Naive thymus-derived CD4-positive, alpha-beta T cell (primary cell): Measurements from ENCODE around the gene ADH5. TPM values are rescaled to one million over a fixed set of nuclear protein-coding genes. Genes with fewer than 3 reads are reported as not detected.
"Not testable (repeated sequence)": the region's sequence is repeated elsewhere in the genome, so short reads cannot be mapped to it uniquely, and the experiment has no call there.

Experiments used
- ATAC-seq: fragments of 150-1000 bp; cut with Tn5 transposase; 2 replicates; pipeline ENCODE4 v1.10.0; 2021; ENCODE audit warnings: mild to moderate bottlenecking, moderate library complexity
- CTCF ChIA-PET: fragments of 350-600 bp; sonication (Branson Sonifier 250); formaldehyde crosslinking; loops from one replicate; lab custom pipeline; 2021; ENCODE audit warnings: antibody characterized with exemption; lab: Charles Lee
- POLR2A ChIA-PET: fragments of 350-600 bp; sonication (Branson Sonifier 250); formaldehyde crosslinking; loops from one replicate; lab custom pipeline; 2021; ENCODE audit warnings: antibody characterized with exemption, inconsistent platforms; lab: Charles Lee
- DNase-seq, 9 donors: peaks; one replicate each; pipeline versions ENCODE4 v3.0.0 to v3.0.0-alpha.2; 2020 to 2022; ENCODE audit warnings: mixed read lengths in 1 of 9
- H3K27ac ChIP-seq: one replicate; pipeline ENCODE4 v1.7.0; 2013; ENCODE audit warnings: mild to moderate bottlenecking, low read depth, low read length, moderate library complexity
- H3K27me3 ChIP-seq, 2 donors: one replicate each; pipeline ENCODE4 v1.7.0; 2013; ENCODE audit warnings: low read length in 2 of 2, mild to moderate bottlenecking in 2 of 2, moderate library complexity in 2 of 2; ENCODE audit not compliant: control insufficient read depth in 2 of 2, insufficient read depth in 2 of 2
- H3K36me3 ChIP-seq, 3 experiments: 1 replicate in 2 of 3; 2 replicates in 1 of 3; pipeline ENCODE4 v1.7.0; 2013; ENCODE audit warnings: low read length in 3 of 3, mild to moderate bottlenecking in 3 of 3, moderate library complexity in 1 of 3; ENCODE audit not compliant: insufficient read depth in 3 of 3, control insufficient read depth in 2 of 3
- H3K4me1 ChIP-seq, 2 donors: one replicate each; pipeline ENCODE4 v1.7.0; 2013; ENCODE audit warnings: low read length in 2 of 2, mild to moderate bottlenecking in 2 of 2, moderate library complexity in 1 of 2; ENCODE audit not compliant: control insufficient read depth in 2 of 2, insufficient read depth in 2 of 2
- H3K4me3 ChIP-seq: 2 replicates; pipeline ENCODE4 v1.7.0; 2013; ENCODE audit warnings: mild to moderate bottlenecking, low read length
- H3K9me3 ChIP-seq, 3 experiments: 1 replicate in 2 of 3; 2 replicates in 1 of 3; pipeline ENCODE4 v1.7.0; 2013; ENCODE audit warnings: low read length in 3 of 3; ENCODE audit not compliant: control insufficient read depth in 2 of 3
- H3K27ac Mint-ChIP-seq, 9 donors: one replicate each; pipeline ENCODE4 v1.8.0; 2020 to 2022; ENCODE audit warnings: mixed read lengths in 9 of 9, mild to moderate bottlenecking in 8 of 9, moderate library complexity in 5 of 9, inconsistent platforms in 2 of 9
- H3K27me3 Mint-ChIP-seq, 5 donors: one replicate each; pipeline ENCODE4 v1.8.0; 2021 to 2022; ENCODE audit warnings: mixed read lengths in 5 of 5, mild to moderate bottlenecking in 1 of 5
- H3K36me3 Mint-ChIP-seq, 5 donors: one replicate each; pipeline ENCODE4 v1.8.0; 2020 to 2022; ENCODE audit warnings: mixed read lengths in 5 of 5, mild to moderate bottlenecking in 3 of 5, inconsistent platforms in 1 of 5
- H3K4me1 Mint-ChIP-seq, 7 donors: one replicate each; pipeline ENCODE4 v1.8.0; 2020 to 2022; ENCODE audit warnings: mixed read lengths in 7 of 7, mild to moderate bottlenecking in 3 of 7, inconsistent platforms in 1 of 7
- H3K4me3 Mint-ChIP-seq, 10 donors: one replicate each; pipeline ENCODE4 v1.8.0; 2020 to 2022; ENCODE audit warnings: mild to moderate bottlenecking in 10 of 10, mixed read lengths in 10 of 10, moderate library complexity in 6 of 10, inconsistent platforms in 2 of 10
- H3K9me3 Mint-ChIP-seq, 11 donors: one replicate each; pipeline ENCODE4 v1.8.0; 2020 to 2022; ENCODE audit warnings: mixed read lengths in 11 of 11, mild to moderate bottlenecking in 4 of 11, inconsistent platforms in 1 of 11, moderate library complexity in 1 of 11
- intact Hi-C, 2 donors: fragments of 100-400 bp; cut with micrococcal nuclease; formaldehyde crosslinking; loops; one replicate each; pipeline ENCODE4 v1.15.1; 2023
- polyA plus RNA-seq, 2 donors: library from polyadenylated mRNA; unstranded; fragments of 300-500 nt; fragmentation: Illumina TruSeq; gene quantifications; one replicate each; pipeline ENCODE4 v1.2.3, GENCODE V29; 2021
- total RNA-seq, 6 experiments: library from RNA in 5 of 6; stranded (reverse) in 5 of 6; gene quantifications; 1 replicate in 5 of 6; 2 replicates in 1 of 6; pipeline ENCODE4 v1.2.3 and lab custom pipeline; 2021 to 2026

ADH5 gene
- total and polyA plus RNA-seq, 7 experiments from 2014 or later, result 42.7 to 174 (median 78.7) TPM

GRCh38 chr4:99023800-99024251, 64.8 kb downstream of the ADH5 start:
- intact Hi-C loops, result loop anchor here in 1 of 2 donors (1.0 kb wide), 1 partner anchor 7 kb away; no protein-coding TSS in a partner anchor
- CTCF ChIA-PET, result not testable (repeated sequence)
- H3K4me1 Mint-ChIP-seq, result peaks cover 30 to 84% (median 66%) of the 10 kb centered on the region in 7 donors

GRCh38 chr4:99022566-99022965, 66.0 kb downstream of the ADH5 start:
- Histone ChIP-seq H3K27ac (no peak overlapping the region), H3K9me3 (peaks cover 0 to 18% (median 6%) of the 10 kb centered on the region in 3 experiments), H3K27me3 (no peaks in the 10 kb centered on the region), H3K4me1 (no peaks in the 10 kb centered on the region), H3K4me3 (no peak overlapping the region), H3K36me3 (peaks cover 0 to 4% (median 0%) of the 10 kb centered on the region in 3 experiments)
- DNase-seq (no peak), ATAC-seq (no peak)
- Mint-ChIP-seq H3K36me3 (peaks cover 16 to 54% (median 34%) of the 10 kb centered on the region in 5 donors), H3K27ac (peak overlapping the region in 1 of 9 donors; percentile 27), H3K4me1 (peaks cover 26 to 82% (median 66%) of the 10 kb centered on the region in 7 donors), H3K27me3 (no peaks in the 10 kb centered on the region), H3K4me3 (no peak overlapping the region), H3K9me3 (peaks cover 7 to 31% (median 14%) of the 10 kb centered on the region in 11 donors)
- ChIA-PET CTCF (no interaction called here), POLR2A (no interaction called here)
- intact Hi-C loops, result no loop called here

More at GRCh38 chr4:99023800-99024251, 64.8 kb downstream of the ADH5 start:
- H3K27ac ChIP-seq, DNase-seq, H3K27me3 Mint-ChIP-seq, H3K4me1 ChIP-seq, H3K36me3 ChIP-seq, ATAC-seq, H3K27me3 ChIP-seq, H3K4me3 ChIP-seq, POLR2A ChIA-PET, H3K4me3 Mint-ChIP-seq: not testable (repeated sequence)
- Mint-ChIP-seq H3K27ac (peak overlapping the region in 4 of 9 donors; percentile 6 to 39 (median 16)), H3K9me3 (peaks cover 7 to 31% (median 14%) of the 10 kb centered on the region in 11 donors), H3K36me3 (peaks cover 16 to 41% (median 28%) of the 10 kb centered on the region in 5 donors)
- H3K9me3 ChIP-seq, result peaks cover 0 to 18% (median 6%) of the 10 kb centered on the region in 3 experiments

- Histone ChIP-seq H3K4me1 (no peaks in the 10 kb centered on the region), H3K27me3 (no peaks in the 10 kb centered on the region), H3K27ac (no peak overlapping the region), H3K4me3 (no peak overlapping the region), H3K9me3 (peaks cover 0 to 18% (median 6%) of the 10 kb centered on the region in 3 experiments), H3K36me3 (peaks cover 0 to 4% (median 0%) of the 10 kb centered on the region in 3 experiments)
- ATAC-seq (no peak), DNase-seq (no peak)
- Mint-ChIP-seq H3K4me1 (peaks cover 17 to 81% (median 56%) of the 10 kb centered on the region in 7 donors), H3K27me3 (no peaks in the 10 kb centered on the region), H3K36me3 (peaks cover 16 to 66% (median 37%) of the 10 kb centered on the region in 5 donors), H3K27ac (no peak overlapping the region), H3K4me3 (peak overlapping the region in 1 of 10 donors; percentile 53), H3K9me3 (peaks cover 7 to 31% (median 14%) of the 10 kb centered on the region in 11 donors)
- ChIA-PET CTCF (no interaction called here), POLR2A (no interaction called here)
- intact Hi-C loops, result no loop called here
These were observed 67.2 kb downstream of the ADH5 start for GRCh38 chr4:99021386-99021785.

Other genes starting within 250 kb of the ADH5 start
- gene EIF4E, start 159.7 kb downstream of the ADH5 start, total RNA-seq, result 10 to 100 TPM; 53.6 to 96.1 (median 63.0) TPM
- gene EIF4E, start 159.7 kb downstream of the ADH5 start, polyA plus RNA-seq, result 10 to 100 TPM; 53.0 to 72.1 TPM
- 10 to 100 TPM; 29.1 to 50.7 (median 40.2) TPM for gene METAP1, start 93.1 kb downstream of the ADH5 start, total RNA-seq
- 10 to 100 TPM; 26.0 to 30.4 TPM for gene METAP1, start 93.1 kb downstream of the ADH5 start, polyA plus RNA-seq
- gene ADH4, start 55.5 kb upstream of the ADH5 start, total RNA-seq, result not detected
- not detected for gene ADH4, start 55.5 kb upstream of the ADH5 start, polyA plus RNA-seq
- gene ADH6, start 130.5 kb upstream of the ADH5 start, total RNA-seq, result not detected
- not detected for gene ADH6, start 130.5 kb upstream of the ADH5 start, polyA plus RNA-seq
- not detected for gene ADH1A, start 202.2 kb upstream of the ADH5 start, total RNA-seq
- gene ADH1A, start 202.2 kb upstream of the ADH5 start, polyA plus RNA-seq, result not detected
- gene ADH1B, start 232.6 kb upstream of the ADH5 start, total RNA-seq, result not detected
- not detected for gene ADH1B, start 232.6 kb upstream of the ADH5 start, polyA plus RNA-seq